ENCODE data around the gene MAP3K5.

DNA sequence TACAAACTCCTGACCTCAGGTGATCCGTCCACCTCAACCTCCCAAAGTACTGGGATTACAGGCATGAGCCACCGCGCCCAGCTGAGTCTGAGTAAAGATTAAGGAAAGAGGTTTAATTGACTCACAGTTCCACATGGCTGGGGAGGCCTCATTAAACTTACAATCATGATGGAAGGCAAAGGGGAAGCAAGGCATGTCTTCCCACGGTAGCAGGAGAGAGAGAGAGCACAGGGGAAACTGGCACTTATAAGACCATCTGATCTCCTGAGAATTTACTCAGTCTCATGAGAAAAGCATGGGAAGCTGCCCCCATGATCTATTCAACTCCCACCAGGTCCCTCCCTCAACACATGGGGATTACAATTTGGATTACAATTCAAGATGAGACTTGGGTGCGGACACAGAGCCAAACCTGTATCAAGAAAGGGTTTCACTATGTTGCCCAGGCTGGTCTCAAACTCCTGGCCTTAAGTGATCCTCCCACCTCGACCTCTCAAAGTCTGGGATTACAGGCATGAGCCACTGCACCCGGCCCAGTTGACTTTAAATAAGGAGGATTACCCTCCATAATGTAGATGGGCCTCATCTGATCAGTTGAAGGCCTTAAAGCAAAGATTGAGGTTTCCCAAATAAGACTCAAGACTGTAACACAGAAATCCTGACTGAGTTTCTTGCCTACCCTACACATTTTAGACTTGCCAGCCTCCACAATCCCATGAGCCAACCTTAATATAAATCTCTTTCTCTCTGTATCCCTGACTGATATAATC lies 17.0 kb upstream of the MAP3K5 start:
- TF ChIP-seq, protein P1, sequence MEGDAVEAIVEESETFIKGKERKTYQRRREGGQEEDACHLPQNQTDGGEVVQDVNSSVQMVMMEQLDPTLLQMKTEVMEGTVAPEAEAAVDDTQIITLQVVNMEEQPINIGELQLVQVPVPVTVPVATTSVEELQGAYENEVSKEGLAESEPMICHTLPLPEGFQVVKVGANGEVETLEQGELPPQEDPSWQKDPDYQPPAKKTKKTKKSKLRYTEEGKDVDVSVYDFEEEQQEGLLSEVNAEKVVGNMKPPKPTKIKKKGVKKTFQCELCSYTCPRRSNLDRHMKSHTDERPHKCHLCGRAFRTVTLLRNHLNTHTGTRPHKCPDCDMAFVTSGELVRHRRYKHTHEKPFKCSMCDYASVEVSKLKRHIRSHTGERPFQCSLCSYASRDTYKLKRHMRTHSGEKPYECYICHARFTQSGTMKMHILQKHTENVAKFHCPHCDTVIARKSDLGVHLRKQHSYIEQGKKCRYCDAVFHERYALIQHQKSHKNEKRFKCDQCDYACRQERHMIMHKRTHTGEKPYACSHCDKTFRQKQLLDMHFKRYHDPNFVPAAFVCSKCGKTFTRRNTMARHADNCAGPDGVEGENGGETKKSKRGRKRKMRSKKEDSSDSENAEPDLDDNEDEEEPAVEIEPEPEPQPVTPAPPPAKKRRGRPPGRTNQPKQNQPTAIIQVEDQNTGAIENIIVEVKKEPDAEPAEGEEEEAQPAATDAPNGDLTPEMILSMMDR (IDR thresholded peaks at IDR 0.05) = no peak
- TF ChIP-seq POLR2A (IDR thresholded peaks at IDR 0.05) = no peak
